HepG2 (cell line): ENCODE data around the gene CCL19. TPM values are rescaled to one million over a fixed set of nuclear protein-coding genes. Genes with fewer than 3 reads are reported as not detected.
A peak's percentile ranks its signal among the peaks of the same experiment; 100 is the strongest.

ENCODE experiments used
- CCAR2 ChIP-seq: fragments of 200-400 bp; formaldehyde crosslinking; optimal IDR thresholded peaks from 2 replicates; pipeline ENCODE3; 2018; ENCODE audit warnings: low read depth, mild to moderate bottlenecking, low read length, moderate library complexity
- EP300 ChIP-seq, 3 experiments: sonication (generic) in 1 of 3; formaldehyde crosslinking in 1 of 3; IDR thresholded peaks; 2 replicates each; pipeline versions ENCODE4 v1.5.1 to v1.6.1; 2011 to 2020; ENCODE audit warnings: low read depth in 2 of 3, low read length in 2 of 3, borderline replicate concordance in 1 of 3, improper control_type of control experiment in 1 of 3, mild to moderate bottlenecking in 1 of 3, missing genetic modification reagents in 1 of 3, moderate library complexity in 1 of 3
- ERF ChIP-seq: IDR thresholded peaks from 2 replicates; pipeline ENCODE4 v1.6.1; 2018; ENCODE audit warnings: missing biosample characterization, missing genetic modification reagents
- FLYWCH1 ChIP-seq: sonication (generic); formaldehyde crosslinking; IDR thresholded peaks from 2 replicates; pipeline ENCODE4 v1.8.1; 2023; ENCODE audit warnings: mild to moderate bottlenecking, missing genetic modification reagents
- GFI1 ChIP-seq: sonication (generic); formaldehyde crosslinking; IDR thresholded peaks from 2 replicates; pipeline ENCODE4 v1.5.0; 2020; ENCODE audit warnings: missing genetic modification reagents, mild to moderate bottlenecking, borderline replicate concordance
- JUN ChIP-seq: sonication (generic); formaldehyde crosslinking; IDR thresholded peaks from 2 replicates; pipeline ENCODE4 v1.4.0; 2020; ENCODE audit warnings: mild to moderate bottlenecking, missing genetic modification reagents
- MAF1 ChIP-seq: sonication (generic); formaldehyde crosslinking; IDR thresholded peaks from 2 replicates; pipeline ENCODE4 v1.5.0; 2020; ENCODE audit warnings: missing genetic modification reagents, borderline replicate concordance
- NONO ChIP-seq, 2 experiments: fragments of 450-650 bp in 1 of 2; sonication (generic) in 1 of 2; formaldehyde crosslinking in 1 of 2; IDR thresholded peaks in 1 of 2; conservative IDR thresholded peaks in 1 of 2; 2 replicates each; pipeline versions ENCODE4 v1.6.1 to v1.8.0; 2017 to 2022; ENCODE audit warnings: mild to moderate bottlenecking in 1 of 2, missing genetic modification reagents in 1 of 2, moderate library complexity in 1 of 2
- NR2F1 ChIP-seq, 2 experiments: fragments of 450-650 bp in 1 of 2; formaldehyde crosslinking in 1 of 2; IDR thresholded peaks; 2 replicates each; pipeline versions ENCODE4 v1.5.0 to v1.6.1; 2016 to 2020; ENCODE audit warnings: mild to moderate bottlenecking in 1 of 2, missing compliant biosample characterization in 1 of 2, missing genetic modification reagents in 1 of 2, moderate library complexity in 1 of 2
- REL ChIP-seq: sonication (generic); formaldehyde crosslinking; conservative IDR thresholded peaks from 2 replicates; pipeline ENCODE4 v1.8.0; 2022; ENCODE audit warnings: mild to moderate bottlenecking, missing genetic modification reagents, moderate library complexity
- RFX3 ChIP-seq: IDR thresholded peaks from 2 replicates; pipeline ENCODE4 v1.6.1; 2016; ENCODE audit warnings: missing biosample characterization, missing genetic modification reagents
- SAFB2 ChIP-seq: sonication (generic); formaldehyde crosslinking; IDR thresholded peaks from 2 replicates; pipeline ENCODE4 v1.5.1; 2020; ENCODE audit warnings: missing genetic modification reagents, low read depth, mild to moderate bottlenecking, borderline replicate concordance
- SAP130 ChIP-seq: IDR thresholded peaks from 2 replicates; pipeline ENCODE4 v1.6.1; 2016; ENCODE audit warnings: low read depth
- SKI ChIP-seq: fragments of 450-650 bp; IDR thresholded peaks from one replicate; pipeline ENCODE4 v1.6.1; 2018; ENCODE audit warnings: mild to moderate bottlenecking; ENCODE audit not compliant: partially characterized antibody
- ZFP1 ChIP-seq: IDR thresholded peaks from 2 replicates; pipeline ENCODE4 v1.6.1; 2016
- ZNF136 ChIP-seq: sonication (generic); formaldehyde crosslinking; IDR thresholded peaks from 2 replicates; pipeline ENCODE4 v1.8.1; 2022; ENCODE audit warnings: low read depth, mild to moderate bottlenecking, moderate library complexity, missing genetic modification reagents
- ZNF180 ChIP-seq: sonication (generic); formaldehyde crosslinking; IDR thresholded peaks from 2 replicates; pipeline ENCODE4 v1.4.0; 2020; ENCODE audit warnings: low read depth, missing genetic modification reagents, borderline replicate concordance
- ZNF251 ChIP-seq: sonication (generic); formaldehyde crosslinking; IDR thresholded peaks from 2 replicates; pipeline ENCODE4 v1.9.0; 2021; ENCODE audit warnings: mild to moderate bottlenecking, missing genetic modification reagents
- ZNF333 ChIP-seq: sonication (generic); formaldehyde crosslinking; IDR thresholded peaks from 2 replicates; pipeline ENCODE4 v1.4.0; 2020; ENCODE audit warnings: mild to moderate bottlenecking, missing genetic modification reagents, borderline replicate concordance
- ZNF546 ChIP-seq: sonication (generic); formaldehyde crosslinking; conservative IDR thresholded peaks from 2 replicates; pipeline ENCODE4 v1.8.1; 2023; ENCODE audit warnings: mild to moderate bottlenecking, missing genetic modification reagents
- ZNF562 ChIP-seq: sonication (generic); formaldehyde crosslinking; IDR thresholded peaks from 2 replicates; pipeline ENCODE4 v1.8.0; 2022; ENCODE audit warnings: missing genetic modification reagents, borderline replicate concordance
- ZNF703 ChIP-seq: sonication (generic); formaldehyde crosslinking; IDR thresholded peaks from 2 replicates; pipeline ENCODE4 v1.5.1; 2020; ENCODE audit warnings: missing genetic modification reagents, mild to moderate bottlenecking, moderate library complexity, borderline replicate concordance
- ZNF770 ChIP-seq: sonication (generic); formaldehyde crosslinking; IDR thresholded peaks from 2 replicates; pipeline ENCODE4 v1.5.0; 2020; ENCODE audit warnings: mild to moderate bottlenecking, missing genetic modification reagents
- ZNF772 ChIP-seq: sonication (generic); formaldehyde crosslinking; IDR thresholded peaks from 2 replicates; pipeline ENCODE4 v1.5.0; 2020; ENCODE audit warnings: mild to moderate bottlenecking, missing genetic modification reagents
- ZNF788 ChIP-seq: sonication (generic); formaldehyde crosslinking; IDR thresholded peaks from 2 replicates; pipeline ENCODE4 v1.5.0; 2020; ENCODE audit warnings: mild to moderate bottlenecking, missing genetic modification reagents, borderline replicate concordance
- polyA plus RNA-seq, 8 experiments: library from polyadenylated mRNA; depleted of rRNA in 3 of 8; stranded (reverse) in 7 of 8; unstranded in 1 of 8; fragments of >200 nt; fragmentation: Illumina TruSeq in 4 of 8; extraction: Trizol in 4 of 8; gene quantifications; 2 replicates each; pipeline versions ENCODE4 v1.2.1 to v1.2.3, GENCODE V29; 2011 to 2016; ENCODE audit warnings: low read depth in 4 of 8, missing spikeins in 1 of 8, mixed read lengths in 1 of 8; ENCODE audit not compliant: insufficient read depth in 1 of 8
- total RNA-seq, 5 experiments: library from RNA; depleted of rRNA; stranded (reverse); fragments of >200 nt; fragmentation: Illumina TruSeq; extraction: Trizol; gene quantifications; 2 replicates each; pipeline ENCODE4 v1.2.3, GENCODE V29; 2016; ENCODE audit warnings: low read depth in 1 of 5
- TF ChIP-seq, protein P1 (sequence below): sonication (generic); formaldehyde crosslinking; conservative IDR thresholded peaks from 2 replicates; pipeline ENCODE4 v1.8.0; 2022; ENCODE audit warnings: mild to moderate bottlenecking, moderate library complexity, missing genetic modification reagents

CCL19 gene
- total and polyA plus RNA-seq, 2 of the 13 experiments (the other 11 are each of a cell fraction or from before 2014, with no cell fraction given) = not detected

DNA sequence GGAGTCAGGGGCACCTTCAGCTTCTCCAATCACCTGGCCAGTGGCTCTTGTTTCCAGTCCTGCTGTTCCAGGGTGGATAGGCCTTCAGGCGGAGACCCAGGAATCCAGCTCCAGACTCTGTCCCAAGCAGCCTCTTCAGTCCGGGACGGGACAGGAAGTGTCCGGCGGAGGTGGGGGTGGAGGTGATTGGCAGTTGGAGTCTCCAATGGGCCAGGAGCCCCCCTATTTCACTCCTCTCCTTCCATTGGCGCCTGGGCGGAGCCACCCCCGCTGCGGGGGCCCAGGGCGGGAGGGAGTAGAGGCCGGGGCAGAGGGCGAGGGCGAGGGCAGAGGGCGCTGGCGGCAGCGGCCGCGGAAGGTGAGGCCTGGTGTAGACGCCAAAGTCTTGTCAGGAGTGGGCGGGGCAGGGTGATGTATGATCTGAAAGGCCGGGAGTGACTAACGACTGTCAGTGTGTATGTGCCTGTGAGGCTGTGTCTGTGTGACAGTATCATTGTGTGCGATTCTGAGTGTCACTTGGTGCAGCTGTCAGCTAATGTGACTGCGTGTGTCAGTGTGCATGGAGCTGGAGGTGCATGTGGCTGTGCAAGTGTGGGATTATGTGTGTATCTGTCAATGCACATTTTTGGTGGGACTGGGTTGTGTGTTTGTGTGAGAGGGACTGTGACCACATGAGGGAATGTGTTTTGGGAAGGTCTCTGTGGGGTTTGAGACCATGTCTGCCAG is 39.0 kb downstream of the CCL19 start, which contains the start of gene IL11RA (continued):
- TF ChIP-seq CCAR2 = no peak
- TF ChIP-seq SAFB2 (CRISPR knock-in tag) = no peak; the same call in 1 of the 2 replicates
- TF ChIP-seq ZNF770 = peak; percentile 79
- no peak for TF ChIP-seq REL (CRISPR knock-in tag)
- no peak for TF ChIP-seq JUN
- TF ChIP-seq ZNF136 (CRISPR knock-in tag) = 0 out of 2 replicates have a peak, but pooled peaks have one; percentile 73
- no peak for TF ChIP-seq MAF1 (CRISPR knock-in tag)
- TF ChIP-seq ZNF772 (CRISPR knock-in tag) = peak; percentile 48; the same call in 1 of the 2 replicates
- no peak for TF ChIP-seq ZNF703
- TF ChIP-seq RFX3 (CRISPR knock-in tag) = no peak
- TF ChIP-seq SAP130 (CRISPR knock-in tag) = peak; percentile 94
- peak; percentile 88 to 92 for TF ChIP-seq NR2F1 (CRISPR knock-in tag; IDR thresholded peaks at IDR 0.05)
- TF ChIP-seq NONO (IDR thresholded peaks at IDR 0.05) = no peak
- TF ChIP-seq NONO (CRISPR knock-in tag; conservative IDR thresholded peaks at IDR 0.05) = peak; percentile 83
- TF ChIP-seq ZNF788 (CRISPR knock-in tag) = peak; percentile 80; the same call in 1 of the 2 replicates
- TF ChIP-seq ZNF180 = no peak
- TF ChIP-seq SKI = peak; percentile 61
- TF ChIP-seq ZNF546 (CRISPR knock-in tag) = no peak
- TF ChIP-seq ZNF562 (CRISPR knock-in tag) = no peak
- TF ChIP-seq GFI1 = no peak
- TF ChIP-seq EP300 (IDR thresholded peaks at IDR 0.05; ENCODE audit: low read depth in 2 of 2, low read length in 2 of 2) = peak in 1 of 2 experiments; percentile 48; a peak in 1 of 4 replicates
- TF ChIP-seq EP300 (CRISPR knock-in tag; IDR thresholded peaks at IDR 0.05; ENCODE audit: borderline replicate concordance) = no peak
- TF ChIP-seq FLYWCH1 (CRISPR knock-in tag) = no peak
- 0 out of 2 replicates have a peak, but pooled peaks have one; percentile 24 for TF ChIP-seq ZFP1 (CRISPR knock-in tag)
- TF ChIP-seq ERF = peak; percentile 78
- TF ChIP-seq ZNF251 (CRISPR knock-in tag) = no peak
- TF ChIP-seq, protein P1, sequence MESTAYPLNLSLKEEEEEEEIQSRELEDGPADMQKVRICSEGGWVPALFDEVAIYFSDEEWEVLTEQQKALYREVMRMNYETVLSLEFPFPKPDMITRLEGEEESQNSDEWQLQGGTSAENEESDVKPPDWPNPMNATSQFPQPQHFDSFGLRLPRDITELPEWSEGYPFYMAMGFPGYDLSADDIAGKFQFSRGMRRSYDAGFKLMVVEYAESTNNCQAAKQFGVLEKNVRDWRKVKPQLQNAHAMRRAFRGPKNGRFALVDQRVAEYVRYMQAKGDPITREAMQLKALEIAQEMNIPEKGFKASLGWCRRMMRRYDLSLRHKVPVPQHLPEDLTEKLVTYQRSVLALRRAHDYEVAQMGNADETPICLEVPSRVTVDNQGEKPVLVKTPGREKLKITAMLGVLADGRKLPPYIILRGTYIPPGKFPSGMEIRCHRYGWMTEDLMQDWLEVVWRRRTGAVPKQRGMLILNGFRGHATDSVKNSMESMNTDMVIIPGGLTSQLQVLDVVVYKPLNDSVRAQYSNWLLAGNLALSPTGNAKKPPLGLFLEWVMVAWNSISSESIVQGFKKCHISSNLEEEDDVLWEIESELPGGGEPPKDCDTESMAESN = no peak
- TF ChIP-seq ZNF333 (CRISPR knock-in tag) = 0 out of 2 replicates have a peak, but pooled peaks have one; percentile 70
